ENCODE results near the gene TEX2.
"Not testable (repeated sequence)": the region's sequence is repeated elsewhere in the genome, so short reads cannot be mapped to it uniquely, and the experiment has no call there.

The TEX2 gene

DNA sequence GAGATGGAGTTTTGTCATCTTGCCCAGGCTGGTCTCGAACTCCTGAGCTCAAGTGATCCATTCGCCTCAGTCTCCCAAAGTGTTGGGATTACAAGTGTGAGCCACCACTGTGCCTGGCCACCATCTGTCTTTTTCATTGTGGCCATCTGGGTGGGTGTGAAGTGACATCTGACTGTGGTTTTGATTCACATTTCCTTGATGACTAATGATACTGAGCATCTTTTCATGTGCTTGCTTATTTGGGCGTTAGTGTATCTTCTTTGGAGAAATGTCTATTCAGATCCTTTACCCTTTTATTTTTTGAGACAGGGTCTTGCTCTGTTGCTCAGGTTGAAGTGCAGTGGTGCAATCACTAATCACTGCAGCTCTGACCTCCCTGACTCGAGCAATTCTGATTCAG, 79.2 kb downstream of the TEX2 start:
- Histone ChIP-seq H3K27ac (ENCODE audit: low read depth, low read length) (no peak overlapping the region), H3K4me3 (ENCODE audit: low read depth, low read length) (no peak overlapping the region), H3K27me3 (ENCODE audit: insufficient read depth, low read length) (no peaks in the 10 kb centered on the region), H3K79me2 (ENCODE audit: control insufficient read depth, insufficient read depth, low read length, unreplicated experiment) (no peaks in the 10 kb centered on the region), H3K36me3 (ENCODE audit: insufficient read depth, low read length) (0 out of 2 replicates have a peak, but pooled peaks cover 1% of the 10 kb centered on the region), H2AFZ (ENCODE audit: low read length, unreplicated experiment) (no peak overlapping the region), H3K4me1 (ENCODE audit: control insufficient read depth, insufficient read depth, low read length, unreplicated experiment) (peaks cover 18% of the 10 kb centered on the region)

DNA sequence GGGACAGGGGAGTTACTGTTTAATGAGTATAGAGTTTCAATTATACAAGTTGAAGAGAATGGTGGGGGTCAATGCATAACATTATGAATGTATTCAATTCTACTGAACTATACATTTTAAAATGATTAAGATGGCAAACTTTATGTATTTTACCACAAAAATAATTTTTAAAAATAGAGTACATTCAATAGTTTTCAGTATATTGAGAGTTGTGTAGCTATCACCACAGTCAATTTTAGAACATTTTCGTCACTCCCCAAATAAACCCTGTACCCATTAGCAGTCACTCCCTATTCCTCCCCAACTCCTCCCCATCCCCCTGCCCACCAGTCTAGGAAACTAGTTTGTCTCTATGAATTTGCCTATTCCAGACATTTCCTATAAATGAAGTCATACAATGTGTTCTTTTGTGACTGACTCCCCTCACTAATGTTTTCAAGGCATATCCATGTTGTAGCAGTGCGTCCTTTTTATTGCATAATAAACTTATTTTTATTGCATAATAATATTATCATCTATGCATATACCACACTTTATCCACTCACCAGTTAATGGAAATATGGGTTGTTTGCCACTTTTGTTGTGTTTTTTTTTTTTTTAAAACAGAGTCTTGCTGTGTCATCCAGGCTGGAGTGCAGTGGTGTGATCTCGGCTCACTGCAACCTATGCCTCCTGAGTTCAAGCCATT, 80.6 kb downstream of the TEX2 start:
- H2AFZ ChIP-seq (ENCODE audit: low read length, unreplicated experiment), result no peak overlapping the region

DNA sequence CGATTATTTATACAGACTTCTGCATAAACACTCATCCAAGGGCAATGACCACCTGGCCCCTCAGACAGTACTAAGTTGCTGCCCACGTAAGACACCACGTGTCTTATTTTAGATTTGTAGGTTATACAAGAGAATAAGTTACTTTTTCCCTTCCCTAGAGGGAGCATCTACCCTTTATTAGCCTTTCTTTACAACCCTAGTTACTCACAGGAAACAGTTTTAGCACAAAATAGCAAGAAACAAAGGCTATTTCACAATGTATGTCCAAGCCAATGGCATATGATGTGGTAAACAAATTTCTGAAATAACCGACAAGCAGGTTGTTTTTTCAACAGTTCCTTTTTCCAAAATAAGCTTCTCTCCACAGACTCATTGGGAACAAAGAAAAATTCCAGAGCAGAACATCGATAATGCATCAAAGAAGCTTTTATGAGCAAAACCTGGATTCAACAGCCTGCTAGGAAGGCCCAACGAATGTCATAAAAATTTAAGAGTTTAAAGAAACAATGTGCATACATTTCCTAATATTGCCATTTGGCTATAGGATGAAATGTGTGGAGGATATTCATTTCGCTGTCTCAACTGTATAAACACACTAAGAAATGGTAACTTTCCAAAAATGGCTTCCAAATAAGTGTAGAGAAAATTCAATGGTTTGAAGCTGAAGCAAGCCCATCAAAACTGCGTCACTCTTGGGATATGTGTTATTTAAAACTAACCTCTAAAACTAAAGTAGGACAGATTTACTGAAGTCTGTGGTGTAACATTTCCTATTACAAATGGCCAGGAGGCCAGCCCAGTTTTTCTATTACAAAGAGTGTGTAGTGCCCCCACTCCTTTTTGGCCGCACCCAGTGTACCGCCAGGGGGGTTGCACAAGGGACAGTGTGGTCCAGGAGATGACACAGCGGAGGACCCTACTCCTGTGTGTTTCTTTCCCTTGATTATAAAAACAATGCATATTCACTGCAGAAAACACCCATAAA, 82.7 kb downstream of the TEX2 start:
- Histone ChIP-seq H3K4me1 (ENCODE audit: control insufficient read depth, insufficient read depth, low read length, unreplicated experiment) (peaks cover 18% of the 10 kb centered on the region), H3K79me2 (ENCODE audit: control insufficient read depth, insufficient read depth, low read length, unreplicated experiment) (no peaks in the 10 kb centered on the region), H2AFZ (ENCODE audit: low read length, unreplicated experiment) (no peak overlapping the region), H3K36me3 (ENCODE audit: insufficient read depth, low read length) (0 out of 2 replicates have a peak, but pooled peaks cover 4% of the 10 kb centered on the region), H3K27me3 (ENCODE audit: insufficient read depth, low read length) (no peaks in the 10 kb centered on the region), H3K4me3 (ENCODE audit: low read depth, low read length) (no peak overlapping the region), H3K27ac (ENCODE audit: low read depth, low read length) (no peak overlapping the region; the same call in 1 of the 2 replicates)

More for the DNA sequence above, 80.6 kb downstream of the TEX2 start:
- Histone ChIP-seq H3K4me1 (ENCODE audit: control insufficient read depth, insufficient read depth, low read length, unreplicated experiment) (peaks cover 18% of the 10 kb centered on the region), H3K27me3 (ENCODE audit: insufficient read depth, low read length) (no peaks in the 10 kb centered on the region), H3K79me2 (ENCODE audit: control insufficient read depth, insufficient read depth, low read length, unreplicated experiment) (no peaks in the 10 kb centered on the region), H3K27ac (ENCODE audit: low read depth, low read length) (no peak overlapping the region), H3K36me3 (ENCODE audit: insufficient read depth, low read length) (0 out of 2 replicates have a peak, but pooled peaks cover 4% of the 10 kb centered on the region), H3K4me3 (ENCODE audit: low read depth, low read length) (no peak overlapping the region)

- not testable (repeated sequence) for H3K27ac ChIP-seq (ENCODE audit: low read depth, low read length); H3K36me3 ChIP-seq (ENCODE audit: insufficient read depth, low read length); H2AFZ ChIP-seq (ENCODE audit: low read length, unreplicated experiment); H3K79me2 ChIP-seq (ENCODE audit: control insufficient read depth, insufficient read depth, low read length, unreplicated experiment); H3K4me3 ChIP-seq (ENCODE audit: low read depth, low read length); H3K27me3 ChIP-seq (ENCODE audit: insufficient read depth, low read length)
- H3K4me1 ChIP-seq (ENCODE audit: control insufficient read depth, insufficient read depth, low read length, unreplicated experiment), result peaks cover 17% of the 10 kb centered on the region
Observed at GRCh38 chr17:64179024-64179423, 84.0 kb downstream of the TEX2 start.

DNA sequence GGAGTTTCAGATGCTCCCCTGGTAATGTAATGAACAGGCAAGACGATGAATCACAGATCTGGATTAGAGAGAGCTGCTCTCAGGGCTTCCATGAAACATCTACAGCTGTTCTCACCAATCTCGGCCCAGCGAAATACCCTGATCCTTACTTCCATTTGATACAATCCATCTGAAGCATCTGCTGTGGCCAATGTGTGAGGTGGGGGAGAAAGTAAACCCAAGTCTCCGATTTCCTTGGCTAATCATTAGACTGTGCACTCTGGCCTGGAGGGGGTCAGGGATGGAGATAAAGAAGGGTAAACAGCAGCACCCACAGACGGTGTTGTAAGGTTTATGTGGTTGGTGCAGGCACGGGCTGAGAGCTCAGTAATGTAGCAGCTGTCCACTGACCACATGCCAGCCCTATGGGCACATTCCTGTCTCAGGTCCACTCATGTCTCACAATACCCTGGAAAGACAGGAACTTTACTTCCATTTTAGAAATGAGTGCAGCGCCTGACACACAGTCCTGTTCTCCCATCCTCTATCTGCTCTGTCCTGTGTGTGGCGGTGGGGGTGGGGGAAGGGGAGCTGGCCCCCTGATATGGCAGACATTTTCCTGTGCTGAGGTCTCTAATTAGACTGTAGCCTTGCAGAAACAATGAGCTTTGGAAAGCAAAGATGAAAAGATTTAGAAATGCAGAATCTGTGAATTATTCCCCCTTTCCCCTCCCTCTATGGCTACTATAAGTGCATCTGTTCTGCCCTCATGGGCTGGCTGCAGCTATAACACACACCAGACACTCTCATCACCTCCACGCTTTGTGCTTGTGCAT, 84.8 kb downstream of the TEX2 start:
- H2AFZ ChIP-seq (ENCODE audit: low read length, unreplicated experiment), result no peak overlapping the region
- peaks cover 14% of the 10 kb centered on the region for H3K4me1 ChIP-seq (ENCODE audit: control insufficient read depth, insufficient read depth, low read length, unreplicated experiment)
- no peaks in the 10 kb centered on the region for H3K27me3 ChIP-seq (ENCODE audit: insufficient read depth, low read length)
- no peak overlapping the region for H3K27ac ChIP-seq (ENCODE audit: low read depth, low read length)
- H3K4me3 ChIP-seq (ENCODE audit: low read depth, low read length), result no peak overlapping the region
- no peaks in the 10 kb centered on the region for H3K79me2 ChIP-seq (ENCODE audit: control insufficient read depth, insufficient read depth, low read length, unreplicated experiment)
- H3K36me3 ChIP-seq (ENCODE audit: insufficient read depth, low read length), result 0 out of 2 replicates have a peak, but pooled peaks cover 4% of the 10 kb centered on the region

DNA sequence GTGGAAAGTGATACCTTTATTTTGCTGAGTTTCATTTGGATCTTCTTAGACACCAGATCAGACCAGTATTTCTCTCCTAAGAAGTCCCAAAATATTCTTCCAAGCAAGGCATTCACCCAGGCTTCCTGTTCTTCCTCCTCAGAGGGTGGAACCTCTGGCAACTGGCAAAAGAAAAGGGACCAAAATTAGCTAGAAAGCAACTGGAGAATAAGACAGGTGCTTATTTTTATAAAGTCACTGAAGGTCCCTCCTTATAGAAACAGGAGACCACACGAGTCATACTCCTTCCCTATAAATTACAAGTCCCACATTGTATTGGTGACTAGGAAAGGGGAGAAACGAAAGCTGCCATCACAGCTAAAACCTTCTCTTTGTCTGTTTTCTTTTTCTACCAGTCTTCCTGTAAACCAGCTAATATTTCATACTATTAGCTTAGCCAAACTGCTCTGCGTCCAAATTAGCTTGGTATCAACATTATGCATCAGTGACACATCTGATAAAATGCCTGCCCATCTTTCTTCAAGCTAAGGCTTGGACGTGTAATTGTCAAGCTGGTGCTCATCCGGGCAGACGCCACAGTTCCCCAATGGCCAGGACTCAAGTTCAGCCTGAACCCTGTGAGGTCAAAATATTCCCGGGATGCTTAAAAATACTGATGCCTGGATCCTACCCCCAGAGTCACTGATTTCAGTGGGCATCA, 85.6 kb downstream of the TEX2 start:
- Histone ChIP-seq H3K79me2 (ENCODE audit: control insufficient read depth, insufficient read depth, low read length, unreplicated experiment) (no peaks in the 10 kb centered on the region), H2AFZ (ENCODE audit: low read length, unreplicated experiment) (no peak overlapping the region), H3K36me3 (ENCODE audit: insufficient read depth, low read length) (0 out of 2 replicates have a peak, but pooled peaks cover 4% of the 10 kb centered on the region), H3K4me3 (ENCODE audit: low read depth, low read length) (no peak overlapping the region), H3K4me1 (ENCODE audit: control insufficient read depth, insufficient read depth, low read length, unreplicated experiment) (peaks cover 14% of the 10 kb centered on the region), H3K27me3 (ENCODE audit: insufficient read depth, low read length) (no peaks in the 10 kb centered on the region), H3K27ac (ENCODE audit: low read depth, low read length) (no peak overlapping the region)

- no peaks in the 10 kb centered on the region for H3K27me3 ChIP-seq (ENCODE audit: insufficient read depth, low read length)
- H3K79me2 ChIP-seq (ENCODE audit: control insufficient read depth, insufficient read depth, low read length, unreplicated experiment), result no peaks in the 10 kb centered on the region
- no peak overlapping the region for H3K27ac ChIP-seq (ENCODE audit: low read depth, low read length)
- no peak overlapping the region for H3K4me3 ChIP-seq (ENCODE audit: low read depth, low read length)
- 0 out of 2 replicates have a peak, but pooled peaks cover 4% of the 10 kb centered on the region for H3K36me3 ChIP-seq (ENCODE audit: insufficient read depth, low read length)
- peaks cover 14% of the 10 kb centered on the region for H3K4me1 ChIP-seq (ENCODE audit: control insufficient read depth, insufficient read depth, low read length, unreplicated experiment)
- H2AFZ ChIP-seq (ENCODE audit: low read length, unreplicated experiment), result no peak overlapping the region
Observed at GRCh38 chr17:64176556-64176955, 86.5 kb downstream of the TEX2 start.

- Histone ChIP-seq H3K4me3 (ENCODE audit: low read depth, low read length) (no peak overlapping the region), H3K79me2 (ENCODE audit: control insufficient read depth, insufficient read depth, low read length, unreplicated experiment) (no peaks in the 10 kb centered on the region), H2AFZ (ENCODE audit: low read length, unreplicated experiment) (no peak overlapping the region), H3K27ac (ENCODE audit: low read depth, low read length) (no peak overlapping the region; the same call in 1 of the 2 replicates), H3K36me3 (ENCODE audit: insufficient read depth, low read length) (0 out of 2 replicates have a peak, but pooled peaks cover 4% of the 10 kb centered on the region), H3K4me1 (ENCODE audit: control insufficient read depth, insufficient read depth, low read length, unreplicated experiment) (peaks cover 6% of the 10 kb centered on the region), H3K27me3 (ENCODE audit: insufficient read depth, low read length) (no peaks in the 10 kb centered on the region)
Observed at GRCh38 chr17:64174686-64175456, 88.2 kb downstream of the TEX2 start.

GRCh38 chr17:64173646-64174045, 89.4 kb downstream of the TEX2 start:
- H2AFZ ChIP-seq (ENCODE audit: low read length, unreplicated experiment), result no peak overlapping the region
- peaks cover 4% of the 10 kb centered on the region for H3K4me1 ChIP-seq (ENCODE audit: control insufficient read depth, insufficient read depth, low read length, unreplicated experiment)
- no peak overlapping the region for H3K27ac ChIP-seq (ENCODE audit: low read depth, low read length)
- 0 out of 2 replicates have a peak, but pooled peaks cover 1% of the 10 kb centered on the region for H3K36me3 ChIP-seq (ENCODE audit: insufficient read depth, low read length)
- H3K4me3 ChIP-seq (ENCODE audit: low read depth, low read length), result no peak overlapping the region
- no peaks in the 10 kb centered on the region for H3K79me2 ChIP-seq (ENCODE audit: control insufficient read depth, insufficient read depth, low read length, unreplicated experiment)
- H3K27me3 ChIP-seq (ENCODE audit: insufficient read depth, low read length), result no peaks in the 10 kb centered on the region

Measured in ACC112 (cell line).